Ovary (tissue), 9 donors: ENCODE data around the gene DGUOK. TPM values are rescaled to one million over a fixed set of nuclear protein-coding genes. Genes with fewer than 3 reads are reported as not detected.

Experiments used
- DNase-seq, 5 donors: peaks; one replicate each; pipeline ENCODE4 v3.0.0-alpha.2; 2019 to 2020
- H3K27ac ChIP-seq, 2 donors: fragments of 200-600 bp; one replicate each; pipeline versions ENCODE4 v1.5.1 to v1.8.0; 2019 to 2022
- H3K27me3 ChIP-seq: fragments of 200-600 bp; one replicate; pipeline ENCODE4 v1.8.0; 2022
- H3K36me3 ChIP-seq: fragments of 200-600 bp; sonication (generic); one replicate; pipeline ENCODE4 v1.5.1; 2019
- H3K4me1 ChIP-seq: one replicate; pipeline ENCODE4 v1.8.1; 2013; ENCODE audit warnings: mild to moderate bottlenecking, moderate library complexity; ENCODE audit not compliant: insufficient read depth
- H3K4me3 ChIP-seq: fragments of 200-600 bp; sonication (generic); one replicate; pipeline ENCODE4 v1.5.1; 2017
- H3K9me3 ChIP-seq, 2 donors: fragments of 200-600 bp in 1 of 2; sonication (generic) in 1 of 2; one replicate each; pipeline versions ENCODE4 v1.5.1 to v1.8.1; 2013 to 2019; ENCODE audit warnings: mild to moderate bottlenecking in 1 of 2, moderate library complexity in 1 of 2
- EP300 ChIP-seq: sonication (generic); formaldehyde crosslinking; IDR thresholded peaks from one replicate; pipeline ENCODE4 v1.6.1; 2017; ENCODE audit warnings: antibody characterized with exemption
- POLR2A ChIP-seq: fragments of 450-650 bp; IDR thresholded peaks from one replicate; pipeline ENCODE4 v1.6.1; 2017; ENCODE audit warnings: antibody characterized with exemption, mild to moderate bottlenecking, moderate library complexity
- WGBS, 3 donors: extraction: QIAGEN DNeasy Blood & Tissue Kit in 1 of 3; methylation state at CpG; one replicate each; pipeline versions ENCODE4 v1.1.5 to v1.1.7; 2013 to 2017; 5-methylcytosine and 5-hydroxymethylcytosine counted together
- intact Hi-C, 4 donors: fragments of 100-400 bp; cut with DNase I; formaldehyde crosslinking; loops; one replicate each; pipeline versions ENCODE4 v1.11.0 to v1.15.1; 2022 to 2023
- polyA plus RNA-seq, 2 donors: library from polyadenylated mRNA; stranded (reverse); fragments of 200-250 nt in 1 of 2; fragments of 350-450 nt in 1 of 2; fragmentation: Illumina TruSeq in 1 of 2; extraction: RNeasy Lipid Tissue Mini Kit (QIAGEN cat#74804) in 1 of 2; gene quantifications; one replicate each; pipeline ENCODE4 v1.2.3, GENCODE V29; 2013 to 2014
- total RNA-seq, 7 donors: library from RNA; depleted of rRNA in 2 of 7; stranded (reverse); fragments of >200 nt in 2 of 7; fragmentation: NEBNext Ultra II Directional in 3 of 7; extraction: Animal tissue kit (Norgen Biotek cat#: 25700) in 3 of 7; gene quantifications; one replicate each; pipeline versions ENCODE4 v1.1.0 to v1.2.4, GENCODE V29; 2016 to 2023
- TF ChIP-seq, protein P1 (sequence below), 3 donors: fragments of 450-650 bp in 2 of 3; fragments of 200-600 bp in 1 of 3; IDR thresholded peaks; one replicate each; pipeline versions ENCODE4 v1.5.1 to v1.8.0; 2016 to 2022; ENCODE audit warnings: antibody characterized with exemption in 3 of 3, mild to moderate bottlenecking in 1 of 3
- donor health status: DM: no; HTN: no; CAD: no; lungs with moderate emphysema.
- donor health status: DM: no; HTN: no; CAD: no.
- donor health status: Bipolar disorder and iron deficiency.
- donor health status: DM: yes; HTN: yes; CAD: no.
- donor health status: DM: no; HTN: no; CAD: no.
- donor health status: DM: yes; HTN: yes; CAD: no.

The DGUOK gene
- total and polyA plus RNA-seq, 9 donors: 45.8 to 84.1 (median 57.4) TPM

DNA sequence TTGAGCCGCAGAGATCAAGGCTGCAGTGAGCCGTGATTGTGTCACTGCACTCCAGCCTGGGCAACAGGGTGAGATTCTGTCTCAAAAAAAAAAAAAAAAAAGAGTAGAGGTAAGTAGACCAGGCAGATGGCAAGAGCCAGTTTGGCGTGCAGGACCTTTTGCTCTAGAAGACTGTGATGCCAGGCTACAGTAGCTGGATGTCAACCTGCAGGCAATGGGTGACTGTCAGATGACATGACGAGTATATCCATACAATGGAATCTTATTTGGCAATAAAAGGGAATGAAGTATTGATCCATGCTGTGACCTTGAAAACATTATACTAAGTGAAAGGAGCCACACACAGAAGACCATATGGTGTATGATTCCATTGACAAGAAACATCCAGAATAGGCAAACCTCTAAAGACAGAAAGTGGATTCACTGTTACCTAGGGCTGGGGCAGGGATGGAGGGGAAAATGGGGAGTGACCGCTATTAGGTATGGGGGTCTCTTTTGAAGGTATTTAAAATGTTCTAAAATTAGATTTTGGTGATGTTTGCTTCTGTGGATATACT is 11.2 kb upstream of the DGUOK start:
- TF ChIP-seq, protein P1, sequence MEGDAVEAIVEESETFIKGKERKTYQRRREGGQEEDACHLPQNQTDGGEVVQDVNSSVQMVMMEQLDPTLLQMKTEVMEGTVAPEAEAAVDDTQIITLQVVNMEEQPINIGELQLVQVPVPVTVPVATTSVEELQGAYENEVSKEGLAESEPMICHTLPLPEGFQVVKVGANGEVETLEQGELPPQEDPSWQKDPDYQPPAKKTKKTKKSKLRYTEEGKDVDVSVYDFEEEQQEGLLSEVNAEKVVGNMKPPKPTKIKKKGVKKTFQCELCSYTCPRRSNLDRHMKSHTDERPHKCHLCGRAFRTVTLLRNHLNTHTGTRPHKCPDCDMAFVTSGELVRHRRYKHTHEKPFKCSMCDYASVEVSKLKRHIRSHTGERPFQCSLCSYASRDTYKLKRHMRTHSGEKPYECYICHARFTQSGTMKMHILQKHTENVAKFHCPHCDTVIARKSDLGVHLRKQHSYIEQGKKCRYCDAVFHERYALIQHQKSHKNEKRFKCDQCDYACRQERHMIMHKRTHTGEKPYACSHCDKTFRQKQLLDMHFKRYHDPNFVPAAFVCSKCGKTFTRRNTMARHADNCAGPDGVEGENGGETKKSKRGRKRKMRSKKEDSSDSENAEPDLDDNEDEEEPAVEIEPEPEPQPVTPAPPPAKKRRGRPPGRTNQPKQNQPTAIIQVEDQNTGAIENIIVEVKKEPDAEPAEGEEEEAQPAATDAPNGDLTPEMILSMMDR (IDR thresholded peaks at IDR 0.05): no peak
- no peak for TF ChIP-seq POLR2A
- no peak for TF ChIP-seq EP300
- no peaks in the 10 kb centered on the region for H3K27me3 ChIP-seq
- no peak overlapping the region for H3K4me3 ChIP-seq
- no peak for DNase-seq
- H3K27ac ChIP-seq: no peak overlapping the region
- WGBS, 3 donors: 93 to 94% (median 93%) methylated on average over 5 of the region's 5 CpGs
- H3K36me3 ChIP-seq: no peaks in the 10 kb centered on the region
- no peaks in the 10 kb centered on the region for H3K4me1 ChIP-seq
- no peaks in the 10 kb centered on the region for H3K9me3 ChIP-seq
- intact Hi-C loops: no loop called here

GRCh38 chr2:73916666-73917065 is 10.0 kb upstream of the DGUOK start:
- H3K4me1 ChIP-seq: no peaks in the 10 kb centered on the region
- TF ChIP-seq EP300 (no peak), POLR2A (no peak)
- TF ChIP-seq, protein P1 (IDR thresholded peaks at IDR 0.05): no peak
- no peaks in the 10 kb centered on the region for H3K9me3 ChIP-seq
- H3K4me3 ChIP-seq: no peak overlapping the region
- 39 to 72% (median 41%) methylated on average over 2 of the region's 2 CpGs for WGBS, 3 donors
- no peak overlapping the region for H3K27ac ChIP-seq
- intact Hi-C loops: no loop called here
- H3K27me3 ChIP-seq: no peaks in the 10 kb centered on the region
- H3K36me3 ChIP-seq: no peaks in the 10 kb centered on the region
- DNase-seq: no peak

GRCh38 chr2:73917296-73917695 is 9.4 kb upstream of the DGUOK start:
- no peaks in the 10 kb centered on the region for H3K9me3 ChIP-seq
- no peak overlapping the region for H3K4me3 ChIP-seq
- no peaks in the 10 kb centered on the region for H3K36me3 ChIP-seq
- H3K4me1 ChIP-seq: no peaks in the 10 kb centered on the region
- TF ChIP-seq POLR2A (no peak), EP300 (no peak)
- TF ChIP-seq, protein P1 (IDR thresholded peaks at IDR 0.05): no peak
- no peaks in the 10 kb centered on the region for H3K27me3 ChIP-seq
- H3K27ac ChIP-seq: no peak overlapping the region
- DNase-seq: no peak
- WGBS, 3 donors: 46 to 100% (median 48%) methylated on average over 2 of the region's 2 CpGs
- intact Hi-C loops: no loop called here

DNA sequence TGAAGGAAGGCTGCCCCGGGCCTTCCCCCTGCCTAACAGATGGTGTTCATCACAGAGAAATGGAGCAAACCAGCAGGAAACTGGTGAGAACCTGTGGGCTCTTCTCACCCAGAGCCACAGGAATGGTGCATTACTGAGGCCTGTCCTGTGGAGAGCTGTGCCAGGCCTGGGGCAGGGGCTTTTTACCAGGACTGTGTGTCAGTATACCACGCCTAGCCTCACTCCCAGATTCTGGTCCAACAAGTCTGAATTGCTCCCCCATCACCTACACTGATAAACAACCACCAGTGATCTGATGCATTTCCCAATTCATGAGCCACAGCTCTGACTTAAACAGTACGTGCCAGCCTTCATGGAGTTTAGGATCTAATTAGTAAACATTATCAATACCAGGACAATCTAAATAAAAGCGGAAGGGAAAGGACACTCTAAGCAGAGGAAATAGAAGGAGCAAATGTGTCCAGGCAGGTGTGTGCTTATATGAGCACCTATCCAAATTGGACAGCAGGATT is 8.9 kb upstream of the DGUOK start:
- 80 to 87% (median 86%) methylated on average over 4 of the region's 4 CpGs for WGBS, 3 donors
- TF ChIP-seq EP300: no peak
- no peak for TF ChIP-seq POLR2A
- TF ChIP-seq, protein P1 (IDR thresholded peaks at IDR 0.05): no peak
- H3K4me1 ChIP-seq: no peaks in the 10 kb centered on the region
- H3K27me3 ChIP-seq: no peaks in the 10 kb centered on the region
- H3K27ac ChIP-seq: no peak overlapping the region
- DNase-seq: no peak
- H3K36me3 ChIP-seq: no peaks in the 10 kb centered on the region
- H3K4me3 ChIP-seq: no peak overlapping the region
- no peaks in the 10 kb centered on the region for H3K9me3 ChIP-seq
- intact Hi-C loops: no loop called here
